Activated CD4-positive, alpha-beta T cell treated with anti-CD3 and anti-CD28 coated beads for 1 hour (primary cell): Measurements from ENCODE around the gene AGXT.
"Not testable (repeated sequence)": the region's sequence is repeated elsewhere in the genome, so short reads cannot be mapped to it uniquely, and the experiment has no call there.

Experiments
- DNase-seq: peaks from one replicate; pipeline ENCODE4 v3.0.0-alpha.2; 2020

AGXT gene

GRCh38 chr2:240840435-240841060 is 28.1 kb upstream of the AGXT start:
- no peak for DNase-seq

- DNase-seq: not testable (repeated sequence)
These were observed 22.3 kb upstream of the AGXT start for GRCh38 chr2:240846309-240846708.

- DNase-seq: no peak
These were observed 21.6 kb upstream of the AGXT start for GRCh38 chr2:240846873-240847595.

GRCh38 chr2:240847817-240848216 is 20.8 kb upstream of the AGXT start:
- DNase-seq: no peak

DNA sequence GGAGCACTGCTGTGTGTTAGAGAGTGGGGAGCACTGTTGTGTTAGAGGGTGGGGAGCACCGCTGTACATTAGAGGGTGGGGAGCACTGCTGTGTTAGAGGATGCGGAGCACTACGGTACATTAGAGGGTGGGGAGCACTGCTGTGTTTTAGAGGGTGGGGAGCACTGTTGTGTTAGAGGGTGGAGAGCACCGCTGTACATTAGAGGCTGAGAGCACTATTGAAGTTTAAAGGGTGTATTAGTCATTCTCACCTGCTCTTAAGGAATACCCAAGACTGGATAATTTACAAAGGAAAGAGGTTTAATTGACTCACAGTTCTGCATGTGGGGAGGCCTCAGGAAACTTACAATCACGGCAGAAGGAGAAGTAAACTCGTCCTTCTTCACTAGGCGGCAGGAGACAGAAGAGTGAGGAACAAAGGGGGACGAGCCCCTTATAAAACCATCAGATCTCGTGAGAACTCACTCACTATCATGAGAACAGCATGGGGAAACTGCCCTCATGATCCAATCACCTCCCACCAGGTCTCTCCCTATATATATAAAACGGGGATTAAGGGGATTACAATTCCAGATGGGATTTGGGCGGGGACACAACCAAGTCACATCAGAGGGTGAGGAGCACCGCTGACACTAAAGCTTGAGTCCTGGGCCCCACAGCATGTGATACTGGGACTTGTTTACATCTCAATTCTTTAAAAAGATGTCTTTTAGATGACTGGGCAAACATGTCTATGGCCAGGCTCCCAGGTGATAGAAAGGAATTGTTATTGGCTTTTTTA is 19.5 kb upstream of the AGXT start:
- no peak for DNase-seq

- DNase-seq: no peak
These were observed 18.6 kb upstream of the AGXT start for GRCh38 chr2:240850026-240850425.

GRCh38 chr2:240850756-240851077 is 17.9 kb upstream of the AGXT start:
- DNase-seq: no peak

DNA sequence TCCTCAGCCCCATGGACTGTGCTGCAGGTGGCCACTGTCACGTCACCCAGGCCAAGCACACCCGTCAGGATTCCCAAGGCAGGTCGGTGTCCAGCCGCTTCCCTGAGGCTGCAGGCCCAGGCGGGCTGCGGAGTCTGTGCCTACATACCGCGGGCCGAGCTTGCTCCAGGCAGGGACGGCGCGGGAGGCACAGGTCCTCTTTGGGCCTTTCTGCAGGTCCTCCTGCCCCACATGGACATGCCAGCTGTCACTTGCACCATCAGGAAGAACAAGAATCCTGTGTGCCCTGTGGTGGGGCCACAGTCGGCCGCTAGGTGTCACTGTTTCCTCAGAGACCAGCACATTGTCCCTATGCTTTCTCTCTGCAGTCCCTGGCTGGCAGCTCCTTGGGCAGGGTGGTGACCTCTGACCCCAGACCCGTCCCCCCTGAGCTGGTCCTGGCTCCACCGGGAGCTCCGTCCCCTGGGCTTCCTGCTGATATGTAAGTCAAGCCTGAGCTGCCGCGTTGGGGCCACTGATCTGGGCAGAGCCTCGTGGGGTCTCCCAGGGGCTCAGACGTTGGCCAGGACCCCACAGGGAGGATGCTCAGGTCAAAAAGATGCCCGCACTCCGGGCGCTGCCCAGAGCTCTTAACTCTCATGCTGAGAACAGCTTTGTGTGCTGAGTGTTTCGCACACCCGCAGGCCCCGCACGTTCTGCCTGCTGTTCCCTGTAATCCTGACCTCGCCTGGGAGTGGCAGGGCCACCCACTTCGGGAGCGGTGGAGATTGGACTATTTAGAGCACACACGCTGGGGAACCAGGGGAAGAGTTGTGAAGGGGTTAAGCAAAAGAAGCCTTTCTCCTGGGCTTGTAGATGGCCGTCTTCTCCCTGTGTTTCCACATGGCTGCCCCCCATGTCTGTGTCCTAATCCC is 17.3 kb upstream of the AGXT start:
- peak; percentile 74 for DNase-seq

DNA sequence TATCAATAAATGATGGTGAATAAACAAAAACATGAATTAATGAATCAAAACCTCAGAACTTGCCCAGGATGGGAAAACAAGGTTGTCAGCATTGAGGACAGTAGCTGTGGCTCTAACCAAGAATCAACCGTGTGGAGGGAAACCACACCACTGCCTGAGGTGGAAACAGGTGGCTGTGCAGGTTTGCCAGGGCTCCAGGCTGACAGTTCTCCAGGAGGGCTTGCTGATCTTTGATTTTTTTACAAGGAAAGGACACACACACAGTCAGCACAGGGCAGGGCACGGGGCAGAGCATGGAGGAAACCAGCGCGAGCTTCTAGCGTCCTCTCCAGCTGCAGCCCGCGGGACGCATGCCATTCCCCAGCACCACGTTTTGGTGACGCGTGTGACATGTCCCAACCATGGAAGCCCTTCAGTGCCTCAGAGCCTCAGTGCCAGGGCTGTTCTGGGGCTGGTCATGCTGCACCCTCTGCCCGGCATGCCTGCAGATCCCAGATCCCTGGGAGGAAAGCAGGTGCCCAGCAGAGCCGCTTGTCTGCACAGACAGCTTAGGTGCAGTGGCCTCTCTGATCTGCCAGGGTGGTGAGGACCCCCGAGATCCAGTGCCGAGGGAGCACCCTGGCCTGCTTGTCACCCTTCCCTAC is 15.8 kb upstream of the AGXT start:
- no peak for DNase-seq

DNA sequence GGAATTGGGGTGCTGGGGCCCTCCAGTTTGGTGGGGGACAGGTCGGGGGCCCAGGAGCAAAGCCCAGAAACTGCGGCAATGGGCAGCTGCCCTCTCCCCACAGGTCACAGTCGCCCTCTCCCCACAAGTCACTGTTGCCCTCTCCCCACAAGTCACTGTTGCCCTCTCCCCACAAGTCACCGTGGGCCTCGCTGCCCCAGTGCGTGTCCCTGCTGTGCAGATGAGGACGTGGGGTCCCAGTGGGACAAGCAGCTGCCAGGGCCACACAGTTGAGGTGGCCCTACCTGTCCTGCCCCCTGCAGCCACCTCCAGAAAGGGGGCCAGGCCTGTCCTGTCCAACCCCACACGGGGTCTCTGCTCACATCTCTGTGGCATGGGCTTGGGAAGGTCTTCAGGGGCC is 13.0 kb upstream of the AGXT start:
- DNase-seq: no peak

DNA sequence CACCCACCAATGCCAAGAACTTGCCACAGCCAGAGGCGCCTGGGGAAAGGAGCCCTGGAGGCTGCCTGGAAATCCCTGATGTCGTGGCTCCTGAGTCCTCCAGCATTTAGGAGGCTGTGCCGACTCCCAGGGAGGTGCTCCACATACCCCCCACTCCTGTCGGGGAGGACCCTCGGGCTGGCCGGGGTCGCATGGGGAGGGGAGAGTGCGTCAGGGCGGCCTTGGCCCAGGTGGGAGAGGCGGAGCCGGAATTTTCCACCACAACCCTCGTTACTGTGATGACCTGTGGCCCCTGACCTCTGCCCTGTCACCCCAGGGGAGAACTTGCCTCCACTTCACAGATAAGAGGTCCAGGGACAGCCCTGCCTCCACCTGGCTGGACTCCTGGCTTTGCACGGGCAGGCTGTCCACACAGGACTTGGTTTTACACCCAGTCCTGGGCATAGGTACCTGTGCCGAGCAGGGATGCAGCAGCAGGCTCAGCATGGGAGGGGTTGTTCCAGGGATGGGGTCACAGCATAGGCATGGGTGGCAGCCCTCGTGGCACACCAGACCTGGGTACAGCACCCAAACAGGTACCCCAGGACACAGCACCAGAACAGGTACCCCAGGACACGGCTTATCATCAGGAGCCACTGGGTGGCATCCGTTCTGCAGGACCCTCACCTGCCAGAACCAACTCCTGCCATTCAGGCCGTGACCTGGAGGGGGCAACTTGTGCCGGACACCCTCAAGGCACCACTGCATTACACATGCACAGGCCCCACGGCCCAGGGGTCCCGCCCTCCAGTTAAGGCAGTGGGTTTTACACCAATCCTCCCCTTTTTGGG is 12.3 kb upstream of the AGXT start:
- no peak for DNase-seq

- DNase-seq: no peak
These were observed 11.3 kb upstream of the AGXT start for GRCh38 chr2:240857039-240858008.

GRCh38 chr2:240858321-240858720 is 10.3 kb upstream of the AGXT start:
- DNase-seq: no peak

- no peak for DNase-seq
These were observed 9.8 kb upstream of the AGXT start for GRCh38 chr2:240858871-240859270.

DNA sequence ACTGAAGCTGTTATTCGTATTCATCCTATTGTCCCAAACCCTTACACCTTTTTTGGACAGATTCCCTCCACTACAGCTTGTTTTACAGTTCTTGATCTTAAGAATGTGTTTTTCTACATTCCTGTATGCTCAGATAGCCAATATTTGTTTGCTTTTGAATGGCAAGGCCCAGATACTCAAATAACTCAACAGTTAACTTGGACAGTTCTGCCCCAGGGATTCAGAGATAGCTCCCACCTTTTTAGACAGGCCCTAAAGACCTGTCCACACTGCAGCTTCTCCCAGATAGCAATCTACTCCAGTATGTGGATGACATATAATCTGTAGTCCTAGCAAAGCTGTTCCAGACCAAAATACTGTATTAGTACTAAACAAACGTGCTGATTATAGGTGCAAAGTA is 7.1 kb upstream of the AGXT start:
- DNase-seq: no peak

GRCh38 chr2:240864475-240864874 is 4.1 kb upstream of the AGXT start:
- DNase-seq: no peak

DNA sequence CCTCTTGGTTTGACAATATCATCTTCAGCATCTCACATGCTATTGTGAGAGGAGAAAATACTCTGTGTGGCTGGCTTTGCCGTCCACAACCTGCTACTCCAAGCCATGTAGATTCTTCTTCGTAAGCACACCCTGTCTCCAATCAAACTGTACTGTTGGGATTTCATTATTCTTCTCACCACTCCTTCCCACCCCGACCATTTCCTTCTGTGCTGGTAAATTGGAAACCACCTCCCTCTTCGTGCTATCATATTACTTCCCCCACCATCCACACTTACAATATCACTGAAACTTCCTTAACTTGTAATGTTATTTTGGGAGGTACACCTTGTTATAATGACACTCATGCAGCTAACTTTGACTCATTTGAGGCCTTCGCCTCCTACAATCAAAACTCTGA is 3.2 kb upstream of the AGXT start:
- no peak for DNase-seq

- no peak for DNase-seq
These were observed 708 bp downstream of the AGXT start for GRCh38 chr2:240869109-240869955.
